ENCODE data around the gene CLDND2. TPM values are rescaled to one million over a fixed set of nuclear protein-coding genes. Genes with fewer than 3 reads are reported as not detected.

Gene CLDND2
- polyA plus RNA-seq, 4 donors = 0.25 to 4.1 (median 2.0) TPM; not detected in 1

GRCh38 chr19:51318687-51319648 lies 49.8 kb downstream of the CLDND2 start:
- H3K9me3 ChIP-seq (ENCODE audit: control insufficient read depth in 2 of 2, insufficient read depth in 1 of 2, low read depth in 1 of 2, low read length in 1 of 2) = no peaks in the 10 kb centered on the region
- no peak for DNase-seq
- H3K27ac ChIP-seq (ENCODE audit: low read depth in 1 of 3, low read length in 2 of 3) = no peak overlapping the region
- peaks cover 0 to 3% (median 0%) of the 10 kb centered on the region in 3 donors for H3K27me3 ChIP-seq (ENCODE audit: control insufficient read depth in 3 of 3, insufficient read depth in 3 of 3, low read length in 3 of 3)
- no peaks in the 10 kb centered on the region for H3K36me3 ChIP-seq (ENCODE audit: control insufficient read depth in 3 of 3, insufficient read depth in 2 of 3, low read depth in 1 of 3, low read length in 3 of 3)
- 64 to 75% (median 70%) methylated on average over 23 of the region's 23 CpGs for WGBS, 3 donors
- no peak overlapping the region for H3K4me3 ChIP-seq (ENCODE audit: low read depth in 1 of 3, low read length in 3 of 3)
- no peaks in the 10 kb centered on the region for H3K4me1 ChIP-seq (ENCODE audit: control insufficient read depth in 3 of 3, insufficient read depth in 2 of 3, low read depth in 1 of 3, low read length in 2 of 3)
- no peak for FAIRE-seq

GRCh38 chr19:51317968-51318367 lies 50.8 kb downstream of the CLDND2 start:
- Histone ChIP-seq H3K4me1 (ENCODE audit: control insufficient read depth in 3 of 3, insufficient read depth in 2 of 3, low read depth in 1 of 3, low read length in 2 of 3) (no peaks in the 10 kb centered on the region), H3K9me3 (ENCODE audit: control insufficient read depth in 2 of 2, insufficient read depth in 1 of 2, low read depth in 1 of 2, low read length in 1 of 2) (no peaks in the 10 kb centered on the region), H3K36me3 (ENCODE audit: control insufficient read depth in 3 of 3, insufficient read depth in 2 of 3, low read depth in 1 of 3, low read length in 3 of 3) (no peaks in the 10 kb centered on the region), H3K4me3 (ENCODE audit: low read depth in 1 of 3, low read length in 3 of 3) (no peak overlapping the region), H3K27ac (ENCODE audit: low read depth in 1 of 3, low read length in 2 of 3) (no peak overlapping the region), H3K27me3 (ENCODE audit: control insufficient read depth in 3 of 3, insufficient read depth in 3 of 3, low read length in 3 of 3) (peaks cover 0 to 3% (median 3%) of the 10 kb centered on the region in 3 donors)
- FAIRE-seq = no peak
- 22 to 72% (median 44%) methylated on average over 1 of the region's 1 CpG for WGBS, 3 donors
- no peak for DNase-seq

GRCh38 chr19:51317376-51317775 lies 51.4 kb downstream of the CLDND2 start:
- no peaks in the 10 kb centered on the region for H3K36me3 ChIP-seq (ENCODE audit: control insufficient read depth in 3 of 3, insufficient read depth in 2 of 3, low read depth in 1 of 3, low read length in 3 of 3)
- H3K9me3 ChIP-seq (ENCODE audit: control insufficient read depth in 2 of 2, insufficient read depth in 1 of 2, low read depth in 1 of 2, low read length in 1 of 2) = no peaks in the 10 kb centered on the region
- FAIRE-seq (no peak), DNase-seq (no peak)
- no peak overlapping the region for H3K4me3 ChIP-seq (ENCODE audit: low read depth in 1 of 3, low read length in 3 of 3)
- peaks cover 0 to 5% (median 4%) of the 10 kb centered on the region in 3 donors for H3K27me3 ChIP-seq (ENCODE audit: control insufficient read depth in 3 of 3, insufficient read depth in 3 of 3, low read length in 3 of 3)
- H3K27ac ChIP-seq (ENCODE audit: low read depth in 1 of 3, low read length in 2 of 3) = no peak overlapping the region
- H3K4me1 ChIP-seq (ENCODE audit: control insufficient read depth in 3 of 3, insufficient read depth in 2 of 3, low read depth in 1 of 3, low read length in 2 of 3) = no peaks in the 10 kb centered on the region
- 76 to 86% (median 77%) methylated on average over 3 of the region's 3 CpGs for WGBS, 3 donors

Other genes starting within 250 kb of the CLDND2 start
- 1 to 10 TPM in 2 of 4 donors, under 1 TPM in 2; 0.81 to 3.4 (median 1.0) TPM for gene SIGLEC9, start 244.1 kb downstream of the CLDND2 start, polyA plus RNA-seq
- gene SIGLEC7, start 226.7 kb downstream of the CLDND2 start, polyA plus RNA-seq = 1 to 10 TPM in 3 of 4 donors, under 1 TPM in 1; 0.45 to 1.9 (median 1.3) TPM
- 1 to 10 TPM in 3 of 4 donors, under 1 TPM in 1; 0.67 to 5.2 (median 4.5) TPM for gene CD33, start 143.9 kb downstream of the CLDND2 start, polyA plus RNA-seq
- not detected for gene SIGLECL1, start 117.9 kb downstream of the CLDND2 start, polyA plus RNA-seq
- 1 to 10 TPM in 2 of 4 donors, not detected in 2; 1.1 to 1.3 TPM for gene IGLON5, start 57.4 kb downstream of the CLDND2 start, polyA plus RNA-seq
- 1 to 10 TPM; 1.4 to 6.0 (median 2.4) TPM for gene VSIG10L, start 26.9 kb downstream of the CLDND2 start, polyA plus RNA-seq
- 100 to 1,000 TPM; 178 to 412 (median 249) TPM for gene ETFB, start 2.6 kb downstream of the CLDND2 start, polyA plus RNA-seq
- 1 to 10 TPM; 3.6 to 6.7 (median 5.5) TPM for gene NKG7, start 3.7 kb upstream of the CLDND2 start, polyA plus RNA-seq
- under 1 TPM in 1 of 4 donors, not detected in 3; 0.04 TPM for gene LIM2, start 19.0 kb upstream of the CLDND2 start, polyA plus RNA-seq
- gene C19orf84, start 21.6 kb upstream of the CLDND2 start, polyA plus RNA-seq = 1 to 10 TPM in 1 of 4 donors, not detected in 3; 3.5 TPM
- 1 to 10 TPM; 1.3 to 10.0 (median 2.2) TPM for gene SIGLEC10, start 48.6 kb upstream of the CLDND2 start, polyA plus RNA-seq
- gene SIGLEC8, start 89.5 kb upstream of the CLDND2 start, polyA plus RNA-seq = 1 to 10 TPM in 1 of 4 donors, under 1 TPM in 2, not detected in 1; 0.22 to 1.1 (median 0.59) TPM
- gene CEACAM18, start 109.5 kb upstream of the CLDND2 start, polyA plus RNA-seq = 1 to 10 TPM in 2 of 4 donors, under 1 TPM in 2; 0.10 to 5.8 (median 1.9) TPM
- 1 to 10 TPM in 2 of 4 donors, under 1 TPM in 1, not detected in 1; 0.33 to 5.7 (median 2.0) TPM for gene SIGLEC12, start 132.8 kb upstream of the CLDND2 start, polyA plus RNA-seq
- gene SIGLEC6, start 162.7 kb upstream of the CLDND2 start, polyA plus RNA-seq = under 1 TPM in 2 of 4 donors, not detected in 2; 0.09 to 0.76 TPM
- 1 to 10 TPM; 1.6 to 8.9 (median 2.2) TPM for gene ZNF175, start 202.3 kb upstream of the CLDND2 start, polyA plus RNA-seq

Data from small intestine (tissue), 7 donors.